Skeletal muscle tissue (tissue), 4 donors: Measurements from ENCODE around the gene CCR3. TPM values are rescaled to one million over a fixed set of nuclear protein-coding genes. Genes with fewer than 3 reads are reported as not detected.
"Not testable (repeated sequence)": the region's sequence is repeated elsewhere in the genome, so short reads cannot be mapped to it uniquely, and the experiment has no call there.

Experiments used
- H3K27ac ChIP-seq: one replicate; pipeline ENCODE4 v1.7.0; 2013; ENCODE audit warnings: mild to moderate bottlenecking, low read depth, low read length, inconsistent platforms
- H3K27me3 ChIP-seq, 3 donors: one replicate each; pipeline ENCODE4 v1.7.0; 2013; ENCODE audit warnings: low read length in 3 of 3; ENCODE audit not compliant: control insufficient read depth in 3 of 3, insufficient read depth in 3 of 3
- H3K36me3 ChIP-seq, 3 donors: one replicate each; pipeline ENCODE4 v1.7.0; 2013; ENCODE audit warnings: low read length in 3 of 3; ENCODE audit not compliant: control insufficient read depth in 3 of 3, insufficient read depth in 3 of 3
- H3K4me1 ChIP-seq, 3 donors: one replicate each; pipeline ENCODE4 v1.7.0; 2013; ENCODE audit warnings: low read length in 3 of 3, mild to moderate bottlenecking in 3 of 3; ENCODE audit not compliant: control insufficient read depth in 3 of 3, insufficient read depth in 3 of 3
- H3K4me3 ChIP-seq, 3 donors: one replicate each; pipeline ENCODE4 v1.7.0; 2013; ENCODE audit warnings: low read length in 3 of 3
- H3K9ac ChIP-seq, 3 donors: one replicate each; pipeline ENCODE4 v1.7.0; 2013; ENCODE audit warnings: low read length in 3 of 3, mild to moderate bottlenecking in 3 of 3, moderate library complexity in 2 of 3, low read depth in 1 of 3
- H3K9me3 ChIP-seq, 3 donors: one replicate each; pipeline ENCODE4 v1.7.0; 2013; ENCODE audit warnings: low read length in 3 of 3; ENCODE audit not compliant: control insufficient read depth in 3 of 3
- total RNA-seq: library from RNA; depleted of rRNA; stranded (reverse); fragments of >200 nt; gene quantifications from one replicate; pipeline ENCODE4 v1.2.3, GENCODE V29; 2014
- donor health status: Osteomylitis.

Gene CCR3
- total RNA-seq, 1 donor from 2014 or later = not detected

GRCh38 chr3:46205286-46205960 lies 36.8 kb upstream of the CCR3 start:
- Histone ChIP-seq H3K9me3 (no peaks in the 10 kb centered on the region), H3K27me3 (peaks cover 0 to under 1% (median 0%) of the 10 kb centered on the region in 3 donors), H3K4me3 (no peak overlapping the region), H3K36me3 (no peaks in the 10 kb centered on the region), H3K27ac (no peak overlapping the region), H3K9ac (no peak overlapping the region), H3K4me1 (peaks cover 0 to 25% (median 0%) of the 10 kb centered on the region in 3 donors)

DNA sequence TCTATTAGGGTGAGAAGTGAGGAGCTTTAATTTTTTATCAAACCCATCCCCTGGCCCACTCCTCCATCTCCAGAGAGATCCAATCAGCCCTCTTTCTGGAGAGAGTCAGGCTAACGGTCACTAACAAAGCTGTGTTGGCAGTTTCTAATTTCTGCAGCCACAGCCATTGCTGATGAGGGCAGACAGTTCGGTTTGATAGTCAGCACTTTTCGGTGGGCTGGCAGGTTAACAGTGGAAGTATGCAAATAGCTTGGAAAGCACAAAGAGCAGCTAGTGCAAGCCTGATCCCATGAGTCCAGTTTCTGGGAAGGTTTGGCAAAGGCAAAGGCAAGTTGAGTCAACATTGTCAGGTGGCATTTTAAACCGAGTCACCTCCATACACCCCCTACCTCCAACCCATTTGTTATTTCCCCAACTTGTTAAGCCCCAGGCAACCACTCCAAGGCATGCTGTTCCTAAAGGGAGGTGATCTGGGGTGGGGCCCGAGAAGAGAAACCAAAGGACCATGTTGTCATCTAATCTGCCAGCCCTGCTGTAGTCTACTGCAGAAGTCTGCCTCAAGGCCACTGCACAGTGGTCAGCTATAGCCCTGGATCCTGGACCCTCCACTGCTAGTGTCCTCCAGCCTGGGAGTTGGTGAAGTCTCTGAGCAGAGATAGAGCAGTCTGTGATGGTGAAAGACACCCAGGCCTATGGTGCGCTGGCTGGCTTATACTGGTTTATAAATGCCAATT lies 35.8 kb upstream of the CCR3 start:
- Histone ChIP-seq H3K4me1 (peaks cover 0 to 25% (median 0%) of the 10 kb centered on the region in 3 donors), H3K36me3 (no peaks in the 10 kb centered on the region), H3K9me3 (no peaks in the 10 kb centered on the region), H3K4me3 (peak overlapping the region in 1 of 3 donors; percentile 39), H3K27ac (peak overlapping the region; percentile 62), H3K9ac (no peak overlapping the region), H3K27me3 (no peaks in the 10 kb centered on the region)

GRCh38 chr3:46207514-46207913 lies 34.7 kb upstream of the CCR3 start:
- not testable (repeated sequence) for H3K9me3 ChIP-seq, H3K27me3 ChIP-seq, H3K36me3 ChIP-seq, H3K9ac ChIP-seq
- H3K4me3 ChIP-seq = peak overlapping the region in 2 of 3 donors; percentile 19 to 33
- peaks cover 0 to 25% (median 0%) of the 10 kb centered on the region in 3 donors for H3K4me1 ChIP-seq
- peak overlapping the region; percentile 62 for H3K27ac ChIP-seq

DNA sequence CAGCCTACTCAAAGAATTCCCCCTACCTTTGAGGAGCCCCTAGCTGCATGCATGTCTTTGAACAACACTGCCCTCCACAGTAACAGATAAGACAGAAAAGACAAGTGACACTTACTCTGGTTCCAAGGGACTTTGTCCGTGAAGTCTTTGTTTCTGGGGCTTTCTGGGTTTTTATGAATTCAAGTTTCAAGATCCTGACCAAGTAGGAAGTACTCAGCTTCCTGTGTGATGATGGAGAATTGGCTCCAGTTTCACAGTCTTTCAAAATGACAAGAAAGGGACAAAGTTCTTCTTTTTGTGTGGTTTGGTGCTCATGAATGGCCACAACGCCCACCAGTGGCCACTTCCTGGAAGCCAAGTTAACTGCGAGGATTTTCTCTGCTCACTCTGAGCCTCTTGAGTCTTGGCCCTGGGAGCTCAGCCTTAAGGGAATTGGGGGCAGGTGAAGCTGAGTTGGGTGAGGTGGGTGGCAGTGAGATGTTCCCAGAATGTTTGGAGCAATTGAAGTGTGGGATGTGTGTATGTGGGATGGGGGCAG lies 34.0 kb upstream of the CCR3 start, which contains the start of gene CCR1:
Gene CCR1 (minus strand): TSS at position 147 of the 538 bp plus-strand sequence. CDS start 4,000 bp downstream, outside the sequence.
- Histone ChIP-seq H3K9me3 (no peaks in the 10 kb centered on the region), H3K4me3 (peak within 1 kb of the TSS in 2 of 3 donors; percentile 19 to 33), H3K27ac (peak within 1 kb of the TSS; percentile 62), H3K4me1 (peaks cover 0 to 19% (median 0%) of the 10 kb centered on the region in 3 donors), H3K27me3 (no peaks in the 10 kb centered on the region), H3K9ac (peak within 1 kb of the TSS in 1 of 3 donors; percentile 50), H3K36me3 (no peaks in the 10 kb centered on the region)

GRCh38 chr3:46209053-46209452 lies 33.2 kb upstream of the CCR3 start:
- H3K4me3 ChIP-seq = no peak overlapping the region
- no peak overlapping the region for H3K27ac ChIP-seq
- H3K27me3 ChIP-seq = no peaks in the 10 kb centered on the region
- no peaks in the 10 kb centered on the region for H3K36me3 ChIP-seq
- no peak overlapping the region for H3K9ac ChIP-seq
- H3K4me1 ChIP-seq = peaks cover 0 to 18% (median 0%) of the 10 kb centered on the region in 3 donors
- H3K9me3 ChIP-seq = no peaks in the 10 kb centered on the region

- no peaks in the 10 kb centered on the region for H3K9me3 ChIP-seq
- no peak overlapping the region for H3K9ac ChIP-seq
- no peaks in the 10 kb centered on the region for H3K36me3 ChIP-seq
- peaks cover 0 to 16% (median 0%) of the 10 kb centered on the region in 3 donors for H3K4me1 ChIP-seq
- peaks cover 0 to 3% (median 0%) of the 10 kb centered on the region in 3 donors for H3K27me3 ChIP-seq
- no peak overlapping the region for H3K27ac ChIP-seq
- H3K4me3 ChIP-seq = no peak overlapping the region
These were observed 32.4 kb upstream of the CCR3 start for GRCh38 chr3:46209746-46210470.

- Histone ChIP-seq H3K9me3 (no peaks in the 10 kb centered on the region), H3K36me3 (no peaks in the 10 kb centered on the region), H3K9ac (no peak overlapping the region), H3K27ac (no peak overlapping the region), H3K4me1 (peaks cover 0 to 14% (median 0%) of the 10 kb centered on the region in 3 donors), H3K27me3 (peaks cover 0 to 3% (median 0%) of the 10 kb centered on the region in 3 donors), H3K4me3 (no peak overlapping the region)
These were observed 30.2 kb upstream of the CCR3 start for GRCh38 chr3:46212101-46212500.

- H3K9ac ChIP-seq = no peak overlapping the region
- H3K27ac ChIP-seq = no peak overlapping the region
- peaks cover 0 to 14% (median 0%) of the 10 kb centered on the region in 3 donors for H3K4me1 ChIP-seq
- H3K27me3 ChIP-seq = peaks cover 0 to 3% (median 0%) of the 10 kb centered on the region in 3 donors
- no peak overlapping the region for H3K4me3 ChIP-seq
- no peaks in the 10 kb centered on the region for H3K9me3 ChIP-seq
- H3K36me3 ChIP-seq = no peaks in the 10 kb centered on the region
These were observed 29.1 kb upstream of the CCR3 start for GRCh38 chr3:46213201-46213600.

DNA sequence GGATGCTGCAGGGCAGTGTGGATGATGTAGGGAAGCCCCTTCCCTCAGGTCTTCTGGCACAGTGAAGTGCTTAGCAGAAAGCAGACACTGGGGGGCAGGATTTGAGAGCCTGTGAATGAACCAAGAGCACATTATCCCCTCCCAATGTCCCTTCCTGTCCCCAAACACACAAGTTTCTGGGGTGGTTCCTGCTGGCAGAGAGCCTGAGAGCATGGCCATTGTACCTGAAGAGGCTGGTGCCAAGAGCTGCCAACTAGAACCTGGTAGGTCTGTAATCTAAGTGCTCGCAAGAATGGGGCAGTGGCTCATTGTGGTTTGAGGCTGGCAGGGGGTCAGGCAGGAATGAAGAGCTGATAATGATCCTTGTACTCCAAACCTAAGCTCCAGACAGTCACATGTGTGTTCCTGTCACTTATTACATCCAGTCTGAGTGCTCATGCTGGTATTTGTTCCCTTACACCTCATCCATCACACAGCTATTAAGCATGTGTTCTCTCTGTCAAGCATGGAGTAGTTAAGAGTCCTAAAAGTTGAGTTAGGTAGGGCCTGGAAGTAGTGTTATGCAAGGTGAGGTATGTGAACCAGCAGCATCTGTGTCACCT lies 27.4 kb upstream of the CCR3 start:
- Histone ChIP-seq H3K36me3 (no peaks in the 10 kb centered on the region), H3K27ac (no peak overlapping the region), H3K4me3 (no peak overlapping the region), H3K9me3 (no peaks in the 10 kb centered on the region), H3K9ac (no peak overlapping the region), H3K4me1 (peaks cover 0 to 2% (median 0%) of the 10 kb centered on the region in 3 donors), H3K27me3 (peaks cover 0 to 3% (median 0%) of the 10 kb centered on the region in 3 donors)
